ENCODE data around the gene CLVS2.

The CLVS2 gene

GRCh38 chr6:122994256-122994655 is 1.8 kb upstream of the CLVS2 start:
- no peak for TF ChIP-seq REST (IDR thresholded peaks at IDR 0.05; ENCODE audit: low read depth)
- TF ChIP-seq EP300 (IDR thresholded peaks at IDR 0.05; ENCODE audit: borderline replicate concordance), result no peak
- no peak for TF ChIP-seq NFIC (IDR thresholded peaks at IDR 0.05)
- no peak for TF ChIP-seq ZBTB7A (IDR thresholded peaks at IDR 0.05; ENCODE audit: low read depth)
- TF ChIP-seq EGR1 (IDR thresholded peaks at IDR 0.05), result no peak
- TF ChIP-seq RAD21 (IDR thresholded peaks at IDR 0.05; ENCODE audit: low read depth), result no peak
- no peak for TF ChIP-seq TAF1 (IDR thresholded peaks at IDR 0.05; ENCODE audit: low read depth)
- no peak for TF ChIP-seq USF1 (IDR thresholded peaks at IDR 0.05)
- TF ChIP-seq TCF12 (IDR thresholded peaks at IDR 0.05; ENCODE audit: low read depth), result no peak
- no peak for TF ChIP-seq CEBPB (IDR thresholded peaks at IDR 0.05)
- no peak for TF ChIP-seq TEAD4 (IDR thresholded peaks at IDR 0.05)
- TF ChIP-seq MAX (IDR thresholded peaks at IDR 0.05), result no peak
- TF ChIP-seq FOXM1 (IDR thresholded peaks at IDR 0.05; ENCODE audit: borderline replicate concordance, low read depth), result no peak
- no peak for TF ChIP-seq YY1 (IDR thresholded peaks at IDR 0.05; ENCODE audit: low read depth)

- no peak for TF ChIP-seq EP300 (IDR thresholded peaks at IDR 0.05; ENCODE audit: borderline replicate concordance)
- no peak for TF ChIP-seq CEBPB (IDR thresholded peaks at IDR 0.05)
- no peak for TF ChIP-seq NFIC (IDR thresholded peaks at IDR 0.05)
- no peak for TF ChIP-seq CREB1 (IDR thresholded peaks at IDR 0.05; ENCODE audit: low read depth)
- TF ChIP-seq ZBTB7A (IDR thresholded peaks at IDR 0.05; ENCODE audit: low read depth), result no peak
- TF ChIP-seq TCF12 (IDR thresholded peaks at IDR 0.05; ENCODE audit: low read depth), result no peak
- no peak for TF ChIP-seq REST (IDR thresholded peaks at IDR 0.05; ENCODE audit: low read depth)
- TF ChIP-seq MAX (IDR thresholded peaks at IDR 0.05), result no peak
- TF ChIP-seq YY1 (IDR thresholded peaks at IDR 0.05; ENCODE audit: low read depth), result no peak
- TF ChIP-seq USF1 (IDR thresholded peaks at IDR 0.05), result no peak
Observed at GRCh38 chr6:122996794-122997505, 915 bp downstream of the CLVS2 start.

GRCh38 chr6:122997541-122998150 is 1.6 kb downstream of the CLVS2 start:
- TF ChIP-seq MAX (IDR thresholded peaks at IDR 0.05), result no peak
- TF ChIP-seq YY1 (IDR thresholded peaks at IDR 0.05; ENCODE audit: low read depth), result no peak
- TF ChIP-seq CREB1 (IDR thresholded peaks at IDR 0.05; ENCODE audit: low read depth), result no peak
- TF ChIP-seq RAD21 (IDR thresholded peaks at IDR 0.05; ENCODE audit: low read depth), result no peak
- TF ChIP-seq NFIC (IDR thresholded peaks at IDR 0.05), result no peak
- no peak for TF ChIP-seq TCF12 (IDR thresholded peaks at IDR 0.05; ENCODE audit: low read depth)
- no peak for TF ChIP-seq USF1 (IDR thresholded peaks at IDR 0.05)
- no peak for TF ChIP-seq TAF1 (IDR thresholded peaks at IDR 0.05; ENCODE audit: low read depth)
- no peak for TF ChIP-seq FOXM1 (IDR thresholded peaks at IDR 0.05; ENCODE audit: borderline replicate concordance, low read depth)
- TF ChIP-seq TEAD4 (IDR thresholded peaks at IDR 0.05), result no peak
- TF ChIP-seq CEBPB (IDR thresholded peaks at IDR 0.05), result no peak
- no peak for TF ChIP-seq REST (IDR thresholded peaks at IDR 0.05; ENCODE audit: low read depth)
- TF ChIP-seq EGR1 (IDR thresholded peaks at IDR 0.05), result no peak
- TF ChIP-seq EP300 (IDR thresholded peaks at IDR 0.05; ENCODE audit: borderline replicate concordance), result no peak
- no peak for TF ChIP-seq ZBTB7A (IDR thresholded peaks at IDR 0.05; ENCODE audit: low read depth)

Measured in Ishikawa (cell line).